Hematopoietic multipotent progenitor cell treated with erythropoietin and hydrocortisone succinate and interleukin-3 and kit ligand, for 6 days (in vitro differentiated cells): Measurements from ENCODE around the gene RAMACL.

Experiments
- DNase-seq: peaks from one replicate; pipeline ENCODE4 v3.0.0-alpha.2; 2015

Gene RAMACL

GRCh38 chr6:166617359-166617758 is 30.9 kb upstream of the RAMACL start:
- no peak for DNase-seq

- no peak for DNase-seq
Observed at GRCh38 chr6:166616261-166617238, 30.1 kb upstream of the RAMACL start.

GRCh38 chr6:166615059-166615770 is 28.7 kb upstream of the RAMACL start:
- no peak for DNase-seq

GRCh38 chr6:166614589-166614988 is 28.1 kb upstream of the RAMACL start:
- DNase-seq = no peak

GRCh38 chr6:166614171-166614583 is 27.7 kb upstream of the RAMACL start:
- DNase-seq = no peak

- no peak for DNase-seq
Observed at GRCh38 chr6:166613027-166613426, 26.5 kb upstream of the RAMACL start.

- DNase-seq = no peak
Observed at GRCh38 chr6:166612471-166612881, 26.0 kb upstream of the RAMACL start.

GRCh38 chr6:166611631-166612030 is 25.2 kb upstream of the RAMACL start:
- DNase-seq = no peak

GRCh38 chr6:166610069-166610468 is 23.6 kb upstream of the RAMACL start:
- no peak for DNase-seq

- DNase-seq = no peak
Observed at GRCh38 chr6:166608774-166609173, 22.3 kb upstream of the RAMACL start.

- DNase-seq = no peak
Observed at GRCh38 chr6:166605752-166606151, 19.3 kb upstream of the RAMACL start.

- no peak for DNase-seq
Observed at GRCh38 chr6:166604911-166605310, 18.4 kb upstream of the RAMACL start.

- no peak for DNase-seq
Observed at GRCh38 chr6:166604328-166604727, 17.9 kb upstream of the RAMACL start.

- DNase-seq = no peak
Observed at GRCh38 chr6:166603043-166603690, 16.7 kb upstream of the RAMACL start.

- no peak for DNase-seq
Observed at GRCh38 chr6:166601956-166602355, 15.5 kb upstream of the RAMACL start.

- peak; percentile 12 for DNase-seq
Observed at GRCh38 chr6:166600931-166601330, 14.5 kb upstream of the RAMACL start.

- DNase-seq = peak; percentile 27
Observed at GRCh38 chr6:166599205-166599604, 12.7 kb upstream of the RAMACL start.

- peak; percentile 5 for DNase-seq
Observed at GRCh38 chr6:166598441-166599138, 12.1 kb upstream of the RAMACL start.

- no peak for DNase-seq
Observed at GRCh38 chr6:166597711-166598440, 11.4 kb upstream of the RAMACL start.

- no peak for DNase-seq
Observed at GRCh38 chr6:166596776-166597507, 10.5 kb upstream of the RAMACL start.

GRCh38 chr6:166595949-166596348 is 9.5 kb upstream of the RAMACL start:
- no peak for DNase-seq
